SK-N-SH treated with all-trans-retinoic acid at 6 μM for 48 hours (cell line): ENCODE results near the gene GDAP1L1.

Experiments used
- ATAC-seq: fragments of 200-7000 bp; cut with Tn5 transposase; 3 replicates; pipeline ENCODE4 v1.9.1; 2020; ENCODE audit warnings: mild to moderate bottlenecking, moderate library complexity
- ARNTL ChIP-seq: fragments of 450-650 bp; formaldehyde crosslinking; IDR thresholded peaks from 2 replicates; pipeline ENCODE4 v1.5.0; 2020; ENCODE audit warnings: low read depth, mild to moderate bottlenecking, moderate library complexity, borderline replicate concordance
- BACH2 ChIP-seq: fragments of 250-450 bp; sonication (Bioruptor Pico); IDR thresholded peaks from 2 replicates; pipeline ENCODE4 v1.9.0; 2021; ENCODE audit warnings: mild to moderate bottlenecking, borderline replicate concordance
- CSDC2 ChIP-seq: fragments of 250-450 bp; sonication (Bioruptor Pico); IDR thresholded peaks from 2 replicates; pipeline ENCODE4 v1.5.0; 2020; ENCODE audit warnings: mild to moderate bottlenecking, moderate library complexity
- ESRRG ChIP-seq: fragments of 250-450 bp; sonication (Bioruptor Pico); IDR thresholded peaks from 2 replicates; pipeline ENCODE4 v1.6.1; 2021; ENCODE audit warnings: mild to moderate bottlenecking
- ISL1 ChIP-seq: fragments of 250-450 bp; sonication (Bioruptor Pico); IDR thresholded peaks from 2 replicates; pipeline ENCODE4 v2.1.2; 2022; ENCODE audit warnings: mild to moderate bottlenecking, moderate library complexity
- OSR1 ChIP-seq: fragments of 250-450 bp; sonication (Bioruptor Pico); IDR thresholded peaks from 2 replicates; pipeline ENCODE4 v1.8.0; 2022; ENCODE audit warnings: moderate library complexity, mild to moderate bottlenecking, inconsistent platforms
- PPARA ChIP-seq: fragments of 250-450 bp; sonication (Bioruptor Pico); IDR thresholded peaks from 2 replicates; pipeline ENCODE4 v1.5.0; 2020; ENCODE audit warnings: mild to moderate bottlenecking, borderline replicate concordance
- RARB ChIP-seq: fragments of 250-450 bp; sonication (Bioruptor Pico); IDR thresholded peaks from 2 replicates; pipeline ENCODE4 v1.8.0; 2021; ENCODE audit warnings: mild to moderate bottlenecking, moderate library complexity
- SNAI2 ChIP-seq: fragments of 250-450 bp; sonication (Bioruptor Pico); IDR thresholded peaks from 2 replicates; pipeline ENCODE4 v1.5.0; 2020; ENCODE audit warnings: mild to moderate bottlenecking, moderate library complexity
- TCF4 ChIP-seq: fragments of 250-450 bp; sonication (Bioruptor Pico); IDR thresholded peaks from 2 replicates; pipeline ENCODE4 v1.8.0; 2021; ENCODE audit warnings: mild to moderate bottlenecking, moderate library complexity, borderline replicate concordance
- TOX ChIP-seq: fragments of 250-450 bp; sonication (Bioruptor Pico); IDR thresholded peaks from 2 replicates; pipeline ENCODE4 v1.8.0; 2021; ENCODE audit warnings: mild to moderate bottlenecking, moderate library complexity, borderline replicate concordance
- ZC3H10 ChIP-seq: fragments of 250-450 bp; sonication (Bioruptor Pico); IDR thresholded peaks from 2 replicates; pipeline ENCODE4 v1.5.1; 2021; ENCODE audit warnings: mild to moderate bottlenecking, moderate library complexity
- ZFP3 ChIP-seq: fragments of 250-450 bp; sonication (Bioruptor Pico); IDR thresholded peaks from 2 replicates; pipeline ENCODE4 v1.5.0; 2020; ENCODE audit warnings: mild to moderate bottlenecking, moderate library complexity
- ZFP30 ChIP-seq: fragments of 450-650 bp; formaldehyde crosslinking; IDR thresholded peaks from 2 replicates; pipeline ENCODE4 v1.5.0; 2022; ENCODE audit warnings: mild to moderate bottlenecking, moderate library complexity
- ZNF8 ChIP-seq: fragments of 450-650 bp; formaldehyde crosslinking; IDR thresholded peaks from 2 replicates; pipeline ENCODE4 v1.5.0; 2020; ENCODE audit warnings: mild to moderate bottlenecking, moderate library complexity
- TF ChIP-seq, protein P1 (sequence below): fragments of 250-450 bp; sonication (Bioruptor Pico); IDR thresholded peaks from 2 replicates; pipeline ENCODE4 v1.5.1; 2021; ENCODE audit warnings: mild to moderate bottlenecking, moderate library complexity
- TF ChIP-seq, protein P2 (sequence below): fragments of 250-450 bp; sonication (Bioruptor Pico); IDR thresholded peaks from 2 replicates; pipeline ENCODE4 v1.5.0; 2020; ENCODE audit warnings: mild to moderate bottlenecking, moderate library complexity
- TF ChIP-seq, protein P3 (sequence below): fragments of 250-450 bp; sonication (Bioruptor Pico); IDR thresholded peaks from 2 replicates; pipeline ENCODE4 v1.8.0; 2020; ENCODE audit warnings: mild to moderate bottlenecking, moderate library complexity, borderline replicate concordance

Gene GDAP1L1

DNA sequence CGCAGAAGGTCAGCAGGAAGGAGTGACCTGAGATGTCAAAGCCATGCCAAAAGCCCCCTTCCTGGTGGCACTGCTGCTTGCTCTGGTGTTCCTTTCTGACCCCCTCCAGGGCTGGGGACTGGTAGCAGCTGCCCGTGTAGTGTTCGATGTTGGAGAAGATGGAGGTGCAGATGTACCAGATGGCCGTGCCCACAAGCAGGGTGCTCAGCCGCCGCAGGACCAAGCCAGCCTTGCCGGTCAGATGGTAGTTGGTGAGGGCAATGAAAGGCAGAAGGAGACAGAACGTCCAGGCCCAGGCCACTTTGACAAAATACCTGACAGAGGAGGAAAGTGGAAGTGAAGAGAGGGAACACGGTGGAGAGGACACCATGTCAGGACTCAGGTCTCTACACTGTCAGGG is 59.8 kb downstream of the GDAP1L1 start:
- ATAC-seq = no peak
- TF ChIP-seq ESRRG (no peak), ISL1 (CRISPR knock-in tag) (no peak), OSR1 (CRISPR knock-in tag) (no peak), RARB (no peak), ZC3H10 (CRISPR knock-in tag) (no peak)
- TF ChIP-seq, protein P1, sequence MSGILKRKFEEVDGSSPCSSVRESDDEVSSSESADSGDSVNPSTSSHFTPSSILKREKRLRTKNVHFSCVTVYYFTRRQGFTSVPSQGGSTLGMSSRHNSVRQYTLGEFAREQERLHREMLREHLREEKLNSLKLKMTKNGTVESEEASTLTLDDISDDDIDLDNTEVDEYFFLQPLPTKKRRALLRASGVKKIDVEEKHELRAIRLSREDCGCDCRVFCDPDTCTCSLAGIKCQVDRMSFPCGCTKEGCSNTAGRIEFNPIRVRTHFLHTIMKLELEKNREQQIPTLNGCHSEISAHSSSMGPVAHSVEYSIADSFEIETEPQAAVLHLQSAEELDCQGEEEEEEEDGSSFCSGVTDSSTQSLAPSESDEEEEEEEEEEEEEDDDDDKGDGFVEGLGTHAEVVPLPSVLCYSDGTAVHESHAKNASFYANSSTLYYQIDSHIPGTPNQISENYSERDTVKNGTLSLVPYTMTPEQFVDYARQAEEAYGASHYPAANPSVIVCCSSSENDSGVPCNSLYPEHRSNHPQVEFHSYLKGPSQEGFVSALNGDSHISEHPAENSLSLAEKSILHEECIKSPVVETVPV (CRISPR knock-in tag) = no peak

DNA sequence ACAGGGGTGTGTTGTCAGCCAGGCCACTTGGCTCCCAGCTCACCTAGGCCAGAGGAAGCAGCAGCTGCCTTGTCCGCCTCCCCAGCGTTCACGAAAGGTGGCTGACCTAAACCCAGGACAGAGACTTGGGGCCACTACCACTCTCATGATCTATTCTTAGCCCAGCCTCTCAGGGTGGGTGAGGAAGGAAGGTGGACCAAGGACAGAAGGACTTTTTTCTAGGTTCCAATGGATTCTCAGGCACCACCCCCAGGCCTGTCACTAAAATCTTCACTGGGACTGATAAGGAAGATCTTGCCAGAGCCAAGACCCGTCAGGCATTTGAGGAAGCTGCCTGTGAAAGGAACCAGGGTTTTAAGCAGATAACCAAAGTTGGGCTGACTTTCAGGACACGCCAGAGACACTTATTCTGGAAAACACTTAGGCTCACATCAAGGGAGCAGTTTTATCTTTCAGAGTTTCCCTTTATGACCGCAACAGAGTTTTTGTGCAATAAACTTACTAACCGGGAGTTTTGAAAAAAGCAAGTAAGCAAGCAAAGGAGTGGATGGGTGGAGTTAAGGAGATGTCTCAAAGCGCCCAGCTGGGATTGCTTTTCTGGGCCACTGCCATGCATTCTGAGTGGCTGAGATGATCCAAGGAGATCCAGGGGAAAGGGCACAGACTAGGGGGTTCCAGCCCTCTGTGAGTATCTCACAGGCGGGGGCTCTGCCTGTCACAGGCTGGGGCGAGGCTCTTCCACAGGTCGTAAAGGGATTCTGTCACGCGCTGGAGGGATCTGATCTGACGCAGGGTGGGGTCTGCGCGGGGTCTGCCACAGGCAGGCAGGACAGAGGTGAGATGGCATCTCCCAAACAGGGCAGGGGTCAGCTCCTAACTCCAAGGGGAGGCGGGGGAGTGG is 62.9 kb downstream of the GDAP1L1 start:
- peak; percentile 51 for ATAC-seq
- TF ChIP-seq, protein P2, sequence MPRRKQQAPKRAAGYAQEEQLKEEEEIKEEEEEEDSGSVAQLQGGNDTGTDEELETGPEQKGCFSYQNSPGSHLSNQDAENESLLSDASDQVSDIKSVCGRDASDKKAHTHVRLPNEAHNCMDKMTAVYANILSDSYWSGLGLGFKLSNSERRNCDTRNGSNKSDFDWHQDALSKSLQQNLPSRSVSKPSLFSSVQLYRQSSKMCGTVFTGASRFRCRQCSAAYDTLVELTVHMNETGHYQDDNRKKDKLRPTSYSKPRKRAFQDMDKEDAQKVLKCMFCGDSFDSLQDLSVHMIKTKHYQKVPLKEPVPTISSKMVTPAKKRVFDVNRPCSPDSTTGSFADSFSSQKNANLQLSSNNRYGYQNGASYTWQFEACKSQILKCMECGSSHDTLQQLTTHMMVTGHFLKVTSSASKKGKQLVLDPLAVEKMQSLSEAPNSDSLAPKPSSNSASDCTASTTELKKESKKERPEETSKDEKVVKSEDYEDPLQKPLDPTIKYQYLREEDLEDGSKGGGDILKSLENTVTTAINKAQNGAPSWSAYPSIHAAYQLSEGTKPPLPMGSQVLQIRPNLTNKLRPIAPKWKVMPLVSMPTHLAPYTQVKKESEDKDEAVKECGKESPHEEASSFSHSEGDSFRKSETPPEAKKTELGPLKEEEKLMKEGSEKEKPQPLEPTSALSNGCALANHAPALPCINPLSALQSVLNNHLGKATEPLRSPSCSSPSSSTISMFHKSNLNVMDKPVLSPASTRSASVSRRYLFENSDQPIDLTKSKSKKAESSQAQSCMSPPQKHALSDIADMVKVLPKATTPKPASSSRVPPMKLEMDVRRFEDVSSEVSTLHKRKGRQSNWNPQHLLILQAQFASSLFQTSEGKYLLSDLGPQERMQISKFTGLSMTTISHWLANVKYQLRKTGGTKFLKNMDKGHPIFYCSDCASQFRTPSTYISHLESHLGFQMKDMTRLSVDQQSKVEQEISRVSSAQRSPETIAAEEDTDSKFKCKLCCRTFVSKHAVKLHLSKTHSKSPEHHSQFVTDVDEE (CRISPR knock-in tag) = no peak
- TF ChIP-seq ISL1 (CRISPR knock-in tag) (no peak), ZFP30 (no peak), OSR1 (CRISPR knock-in tag) (no peak), PPARA (CRISPR knock-in tag) (no peak), ZFP3 (CRISPR knock-in tag) (no peak)

DNA sequence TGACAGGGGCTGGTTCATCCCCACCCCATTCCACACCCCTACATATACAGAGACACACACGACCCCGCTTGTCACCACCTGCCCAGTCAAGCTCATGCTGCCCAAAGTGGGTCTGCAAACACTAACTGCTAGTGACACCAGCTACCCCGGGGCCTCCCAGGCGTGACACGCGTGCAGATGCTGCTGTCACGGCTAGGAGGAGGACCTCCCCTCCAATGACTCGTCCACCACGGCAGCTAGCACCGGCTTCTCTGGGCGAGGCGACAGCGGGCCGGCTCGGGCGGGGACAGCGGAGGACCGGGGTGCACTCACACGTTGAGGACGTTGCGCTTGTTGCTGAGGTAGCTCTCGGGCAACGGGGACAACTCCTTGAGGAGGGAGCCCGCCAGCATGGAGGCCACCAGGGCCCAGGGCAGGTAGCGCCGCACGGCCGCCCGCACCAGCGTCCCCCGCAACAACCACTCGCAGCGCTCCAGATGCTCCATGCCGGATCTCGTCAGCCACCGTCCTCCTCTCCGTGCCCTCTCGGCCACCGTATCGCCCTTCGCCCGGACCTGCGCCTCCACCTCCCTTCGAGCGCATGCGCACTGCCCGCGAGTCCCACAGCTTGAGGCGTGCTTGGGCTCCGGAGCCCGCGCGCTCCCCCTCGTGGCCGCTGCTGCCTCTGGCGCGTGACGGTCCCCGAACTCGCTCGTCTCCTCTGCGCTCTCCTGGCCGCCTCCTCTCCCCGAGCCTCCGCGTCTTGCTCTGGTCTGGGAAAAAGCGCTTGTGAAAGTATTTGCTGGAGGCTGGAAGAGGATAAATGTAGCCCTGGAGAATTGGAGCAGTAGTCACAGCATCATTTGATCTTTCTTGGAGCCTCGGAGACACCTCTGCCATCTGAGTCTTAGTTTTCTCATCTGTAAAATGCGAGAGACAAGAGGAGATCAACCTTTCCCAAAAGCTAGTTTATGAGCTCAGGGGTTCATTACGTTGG is 63.8 kb downstream of the GDAP1L1 start, which contains the start of gene FITM2:
Gene FITM2 (minus strand): TSS at position 539 of the 976 bp plus-strand sequence. CDS start 54 bp downstream, at position 485.
- peak; percentile 98 for ATAC-seq
- TF ChIP-seq OSR1 (CRISPR knock-in tag) (no peak), TOX (no peak), SNAI2 (CRISPR knock-in tag) (no peak), RARB (no peak), CSDC2 (CRISPR knock-in tag) (no peak), ZNF8 (CRISPR knock-in tag) (no peak), TCF4 (no peak), ZC3H10 (CRISPR knock-in tag) (no peak)
- TF ChIP-seq, protein P3, sequence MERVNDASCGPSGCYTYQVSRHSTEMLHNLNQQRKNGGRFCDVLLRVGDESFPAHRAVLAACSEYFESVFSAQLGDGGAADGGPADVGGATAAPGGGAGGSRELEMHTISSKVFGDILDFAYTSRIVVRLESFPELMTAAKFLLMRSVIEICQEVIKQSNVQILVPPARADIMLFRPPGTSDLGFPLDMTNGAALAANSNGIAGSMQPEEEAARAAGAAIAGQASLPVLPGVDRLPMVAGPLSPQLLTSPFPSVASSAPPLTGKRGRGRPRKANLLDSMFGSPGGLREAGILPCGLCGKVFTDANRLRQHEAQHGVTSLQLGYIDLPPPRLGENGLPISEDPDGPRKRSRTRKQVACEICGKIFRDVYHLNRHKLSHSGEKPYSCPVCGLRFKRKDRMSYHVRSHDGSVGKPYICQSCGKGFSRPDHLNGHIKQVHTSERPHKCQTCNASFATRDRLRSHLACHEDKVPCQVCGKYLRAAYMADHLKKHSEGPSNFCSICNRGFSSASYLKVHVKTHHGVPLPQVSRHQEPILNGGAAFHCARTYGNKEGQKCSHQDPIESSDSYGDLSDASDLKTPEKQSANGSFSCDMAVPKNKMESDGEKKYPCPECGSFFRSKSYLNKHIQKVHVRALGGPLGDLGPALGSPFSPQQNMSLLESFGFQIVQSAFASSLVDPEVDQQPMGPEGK (CRISPR knock-in tag) = no peak

DNA sequence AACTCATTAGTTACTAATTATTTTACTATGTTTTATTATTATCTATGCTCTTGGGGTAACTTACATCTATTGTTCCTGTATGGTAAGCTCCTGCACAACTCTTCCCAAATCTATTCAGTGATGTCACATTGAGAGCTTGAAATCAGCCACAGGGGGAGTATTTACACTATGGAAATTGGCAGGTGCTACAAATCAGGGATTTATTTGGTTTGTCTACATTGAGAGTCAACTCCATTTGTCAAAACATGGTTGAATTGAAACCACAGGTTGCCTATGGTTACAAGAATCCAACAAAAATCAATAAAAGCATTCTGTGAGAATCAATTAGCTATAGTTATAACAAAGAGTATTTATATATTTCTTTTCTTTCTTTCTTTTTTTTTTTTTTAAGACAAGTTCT is 67.8 kb downstream of the GDAP1L1 start:
- TF ChIP-seq, protein P1 (CRISPR knock-in tag) = no peak
- TF ChIP-seq ARNTL (CRISPR knock-in tag) = no peak
- no peak for TF ChIP-seq BACH2
- TF ChIP-seq, protein P3 (CRISPR knock-in tag) = no peak
- no peak for ATAC-seq
